ENCODE data around the gene LDLR.
"Not testable (repeated sequence)": the region's sequence is repeated elsewhere in the genome, so short reads cannot be mapped to it uniquely, and the experiment has no call there.

Gene LDLR

DNA sequence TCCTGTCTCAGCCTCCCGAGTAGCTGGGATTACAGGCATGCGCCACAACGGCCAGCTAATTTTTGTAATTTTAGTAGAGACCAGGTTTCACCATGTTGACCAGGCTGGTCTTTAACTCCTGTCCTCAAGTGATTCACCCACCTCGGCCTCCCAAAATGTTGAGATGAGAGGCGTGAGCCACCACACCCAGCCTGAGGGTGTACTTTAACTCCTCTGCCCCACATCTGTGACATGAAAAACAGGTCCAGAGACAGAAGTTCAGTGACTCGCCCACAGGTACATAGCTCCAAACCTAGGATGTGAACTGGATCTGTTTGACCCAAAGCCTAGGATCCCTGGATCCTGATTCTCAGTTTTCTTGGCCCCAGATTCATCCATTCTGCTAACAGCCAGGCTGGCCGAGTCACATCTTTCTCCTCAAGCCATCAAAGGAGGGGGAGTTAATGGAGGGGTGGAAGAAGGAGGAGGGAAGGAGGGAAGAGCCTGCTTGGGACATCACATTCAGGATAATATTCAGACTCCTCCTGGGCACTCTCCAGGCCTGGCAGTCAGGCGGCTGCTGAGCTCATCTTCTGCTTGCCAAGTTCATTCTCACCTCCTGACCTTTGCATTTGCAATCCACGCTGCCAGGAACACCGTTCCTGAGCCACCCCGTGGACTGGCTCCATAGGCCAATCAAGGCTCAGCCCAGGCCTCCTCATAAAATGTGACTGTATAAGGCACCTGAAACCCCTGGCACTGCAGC is 63.2 kb downstream of the LDLR start:
- peaks cover 50% of the 10 kb centered on the region for H3K36me3 ChIP-seq
- no peak overlapping the region; the same call in 1 of the 2 replicates for H3K9ac ChIP-seq

DNA sequence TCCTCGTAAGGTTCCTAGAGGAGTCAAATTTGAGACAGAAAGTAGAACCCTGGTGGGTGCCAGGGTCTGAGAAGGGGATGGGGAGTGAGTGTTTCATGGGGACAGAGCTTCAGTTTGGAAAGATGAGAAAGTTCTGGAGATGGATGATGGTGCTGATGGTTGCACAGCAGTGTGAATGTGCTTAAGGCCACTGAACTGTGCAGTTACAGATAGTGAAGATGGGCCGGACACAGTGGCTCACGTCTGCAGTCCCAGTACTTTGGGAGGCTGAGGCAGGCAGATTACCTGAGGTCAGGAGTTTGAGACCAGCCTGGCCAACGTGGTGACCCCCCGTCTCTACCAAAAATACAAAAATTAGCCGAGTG is 65.4 kb downstream of the LDLR start:
- Histone ChIP-seq H3K27ac (peak overlapping the region; percentile 89), H3K4me3 (peak overlapping the region; percentile 92), H3K4me1 (peaks cover 27% of the 10 kb centered on the region), H3K9me3 (no peaks in the 10 kb centered on the region), H3K27me3 (no peaks in the 10 kb centered on the region), H4K20me1 (no peaks in the 10 kb centered on the region), H3K36me3 (peaks cover 28% of the 10 kb centered on the region), H3K4me2 (peak overlapping the region; percentile 95), H3K9ac (peak overlapping the region; percentile 93)
- no peak for TF ChIP-seq Cebpa-rat (IDR thresholded peaks at IDR 0.05)

More for the DNA sequence above, 63.2 kb downstream of the LDLR start:
- H3K27me3 ChIP-seq, result no peaks in the 10 kb centered on the region
- H3K4me1 ChIP-seq, result peaks cover 31% of the 10 kb centered on the region
- no peak for TF ChIP-seq Cebpa-rat (IDR thresholded peaks at IDR 0.05)
- H3K4me2 ChIP-seq, result no peak overlapping the region
- no peaks in the 10 kb centered on the region for H3K9me3 ChIP-seq
- H4K20me1 ChIP-seq, result 0 out of 2 replicates have a peak, but pooled peaks cover 9% of the 10 kb centered on the region
- no peak overlapping the region for H3K4me3 ChIP-seq
- no peak overlapping the region for H3K27ac ChIP-seq

DNA sequence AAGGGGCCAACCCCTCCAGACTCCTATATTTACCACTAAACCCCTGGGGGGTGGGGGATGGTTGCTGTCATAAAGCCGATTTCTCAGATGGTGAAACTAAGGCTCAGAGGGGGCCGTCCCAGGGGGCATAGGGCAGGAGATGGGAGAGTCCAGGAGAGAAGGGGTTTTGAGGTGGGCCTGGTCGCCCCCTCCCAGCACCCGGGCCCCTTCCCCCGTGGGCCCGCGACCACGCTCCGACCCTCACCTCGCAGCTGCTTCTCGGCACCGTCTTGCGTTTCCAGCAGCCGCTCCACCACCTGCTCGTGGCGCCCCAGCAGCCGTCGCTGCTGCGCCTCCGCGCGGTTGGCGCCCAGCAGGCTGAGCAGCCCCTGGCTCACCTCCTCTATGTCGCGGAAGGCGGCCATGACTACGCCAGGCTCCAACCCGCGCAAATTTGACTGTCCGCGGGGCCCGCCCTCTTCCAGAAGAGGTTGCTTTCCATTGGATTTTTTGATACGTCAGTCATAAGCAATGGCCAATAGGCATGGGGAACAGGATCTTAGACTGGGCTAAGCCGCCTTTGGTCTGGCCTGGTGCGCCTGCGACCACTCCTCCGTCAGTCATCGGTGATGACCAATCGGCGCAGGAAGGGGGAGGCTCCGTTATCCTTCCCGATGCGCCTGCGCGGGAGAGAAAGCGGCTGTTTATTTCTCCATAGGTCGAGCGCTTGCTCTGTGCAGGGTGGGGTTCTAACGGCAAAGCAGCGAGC is 66.3 kb downstream of the LDLR start, which contains the start of gene SPC24:
Gene SPC24 (minus strand): TSS at position 410 of the 748 bp plus-strand sequence. CDS start 6 bp downstream, at position 404.
- peak within 1 kb of the TSS; percentile 89 for H3K27ac ChIP-seq
- H3K4me3 ChIP-seq, result peak within 1 kb of the TSS; percentile 92
- peak within 1 kb of the TSS; percentile 95 for H3K4me2 ChIP-seq

DNA sequence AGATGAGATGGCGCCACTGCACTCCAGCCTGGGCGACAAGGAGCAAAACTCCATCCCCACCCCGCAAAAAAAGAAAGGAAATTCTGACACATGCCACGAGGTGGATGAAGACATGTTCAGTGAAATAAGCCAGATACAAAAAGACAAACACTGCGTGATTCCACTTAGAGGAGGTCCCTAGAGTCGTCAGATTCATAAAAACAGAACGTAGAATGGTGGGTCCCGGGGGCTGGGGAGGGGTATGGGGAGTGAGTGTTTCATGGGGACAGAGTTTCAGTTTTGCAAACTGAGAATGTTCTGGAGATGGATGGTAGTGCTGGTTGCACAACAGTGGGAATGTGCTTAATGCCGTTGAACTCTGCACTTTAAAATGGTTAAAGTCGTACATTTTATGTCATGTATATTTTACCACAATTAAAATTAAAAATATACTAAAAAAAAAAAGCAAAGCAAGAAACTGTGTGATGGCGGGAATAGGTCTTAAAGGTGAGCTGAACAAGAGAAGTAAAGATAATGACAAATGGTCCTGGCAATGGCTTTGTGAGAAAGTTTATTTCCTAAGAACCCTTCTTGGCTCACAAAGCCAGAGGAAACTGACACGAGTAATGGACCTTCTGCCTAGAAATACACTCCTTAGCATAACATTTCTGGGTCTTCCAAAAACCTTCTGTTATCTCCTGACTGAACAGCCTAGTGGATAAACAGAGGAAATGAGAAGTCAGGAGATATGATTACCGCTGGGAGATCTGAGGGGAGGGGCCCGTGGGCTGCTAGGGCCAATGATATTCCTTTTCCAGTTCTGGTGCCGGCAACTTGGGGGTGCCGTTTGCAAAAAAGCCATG is 70.6 kb downstream of the LDLR start:
- no peaks in the 10 kb centered on the region for H3K27me3 ChIP-seq
- no peak overlapping the region for H3K27ac ChIP-seq
- H3K4me2 ChIP-seq, result no peak overlapping the region
- H4K20me1 ChIP-seq, result no peaks in the 10 kb centered on the region
- H3K4me3 ChIP-seq, result no peak overlapping the region
- TF ChIP-seq Cebpa-rat (IDR thresholded peaks at IDR 0.05), result no peak
- H3K9me3 ChIP-seq, result peaks cover 10% of the 10 kb centered on the region
- H3K36me3 ChIP-seq, result no peaks in the 10 kb centered on the region
- no peak overlapping the region for H3K9ac ChIP-seq
- H3K4me1 ChIP-seq, result peaks cover 11% of the 10 kb centered on the region

More for the DNA sequence above, 66.3 kb downstream of the LDLR start, which contains the start of gene SPC24:
- Histone ChIP-seq H3K9me3 (peaks cover 4% of the 10 kb centered on the region), H3K9ac (peak within 1 kb of the TSS; percentile 93), H3K36me3 (peaks cover 19% of the 10 kb centered on the region), H3K27me3 (no peaks in the 10 kb centered on the region), H3K4me1 (peaks cover 27% of the 10 kb centered on the region), H4K20me1 (no peaks in the 10 kb centered on the region)
- no peak for TF ChIP-seq Cebpa-rat (IDR thresholded peaks at IDR 0.05)

DNA sequence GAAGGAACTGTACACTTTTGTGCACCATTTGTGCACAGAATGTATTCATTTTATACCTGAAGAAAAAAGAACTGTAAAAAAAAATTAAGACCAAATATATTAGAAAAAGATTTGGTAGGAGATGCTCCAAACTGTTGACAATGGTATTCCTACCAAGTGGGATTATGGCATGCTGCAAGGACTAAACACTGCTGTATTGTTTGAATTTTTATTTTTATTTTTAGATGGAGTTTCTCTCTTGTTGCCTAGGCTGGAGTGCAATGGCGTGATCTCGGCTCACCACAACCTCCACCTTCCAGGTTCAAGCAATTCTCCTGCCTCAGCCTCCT is 71.1 kb downstream of the LDLR start:
- not testable (repeated sequence) for H3K27ac ChIP-seq, H3K4me1 ChIP-seq

DNA sequence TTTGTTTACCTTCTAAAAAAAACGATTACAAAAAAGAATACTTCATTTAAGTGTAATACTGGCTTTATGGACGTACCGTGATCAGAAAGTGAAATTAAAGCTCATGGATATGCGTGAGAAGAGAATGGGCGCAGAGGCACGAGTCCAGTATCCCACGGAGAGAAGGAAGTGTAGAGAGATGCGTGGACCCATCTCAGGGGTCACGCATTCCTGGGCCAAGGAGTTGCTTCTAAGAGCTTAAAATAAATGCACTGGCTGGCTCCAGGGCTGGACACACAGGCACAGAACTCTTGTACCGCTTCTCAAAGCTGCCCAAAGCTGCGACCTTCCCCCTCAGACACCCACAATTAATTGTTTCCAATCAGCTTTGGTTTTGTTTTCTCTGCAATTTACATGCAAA is 75.0 kb downstream of the LDLR start:
- Histone ChIP-seq H3K4me3 (no peak overlapping the region), H4K20me1 (no peaks in the 10 kb centered on the region), H3K4me1 (no peaks in the 10 kb centered on the region), H3K27ac (no peak overlapping the region), H3K9me3 (peaks cover 10% of the 10 kb centered on the region), H3K27me3 (no peaks in the 10 kb centered on the region), H3K9ac (no peak overlapping the region), H3K36me3 (peaks cover 38% of the 10 kb centered on the region), H3K4me2 (no peak overlapping the region)
- TF ChIP-seq Cebpa-rat (IDR thresholded peaks at IDR 0.05), result no peak

More for the DNA sequence above, 71.1 kb downstream of the LDLR start:
- H3K27me3 ChIP-seq, H3K4me2 ChIP-seq, H3K4me3 ChIP-seq, H3K36me3 ChIP-seq, H4K20me1 ChIP-seq, H3K9ac ChIP-seq: not testable (repeated sequence)
- H3K9me3 ChIP-seq, result peaks cover 10% of the 10 kb centered on the region

DNA sequence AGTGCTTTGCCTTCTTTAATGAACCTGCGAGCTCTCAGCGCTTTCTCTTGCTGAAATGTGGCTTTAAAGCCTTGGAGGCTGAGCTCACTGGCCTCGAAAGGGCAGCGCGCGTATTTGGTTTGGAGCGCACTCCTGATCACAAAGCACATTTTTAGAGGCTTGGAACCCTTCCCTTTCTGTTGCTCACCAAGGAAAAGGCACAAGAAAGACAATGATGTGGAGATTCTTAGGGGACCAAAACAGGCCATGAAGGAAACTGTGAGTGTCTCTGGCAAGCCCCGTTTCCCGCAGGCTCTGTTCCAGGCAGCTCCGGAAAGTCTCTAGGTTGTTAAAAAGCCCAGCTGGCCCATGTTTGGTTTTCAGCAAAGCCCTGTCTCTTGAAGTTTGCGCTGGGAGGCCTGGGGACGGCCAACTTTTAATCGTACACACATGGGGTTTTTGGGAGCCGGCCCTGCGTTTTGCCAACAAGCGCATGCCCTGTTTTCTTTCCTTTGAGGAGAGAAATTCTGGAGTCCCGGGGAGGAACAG is 75.7 kb downstream of the LDLR start:
- H3K27ac ChIP-seq, result no peak overlapping the region
- H3K9ac ChIP-seq, result no peak overlapping the region
- no peaks in the 10 kb centered on the region for H3K4me1 ChIP-seq
- H3K4me3 ChIP-seq, result no peak overlapping the region
- H3K9me3 ChIP-seq, result peaks cover 10% of the 10 kb centered on the region
- H3K27me3 ChIP-seq, result no peaks in the 10 kb centered on the region
- H4K20me1 ChIP-seq, result no peaks in the 10 kb centered on the region
- no peak overlapping the region for H3K4me2 ChIP-seq
- no peak for TF ChIP-seq Cebpa-rat (IDR thresholded peaks at IDR 0.05)
- peaks cover 44% of the 10 kb centered on the region for H3K36me3 ChIP-seq

DNA sequence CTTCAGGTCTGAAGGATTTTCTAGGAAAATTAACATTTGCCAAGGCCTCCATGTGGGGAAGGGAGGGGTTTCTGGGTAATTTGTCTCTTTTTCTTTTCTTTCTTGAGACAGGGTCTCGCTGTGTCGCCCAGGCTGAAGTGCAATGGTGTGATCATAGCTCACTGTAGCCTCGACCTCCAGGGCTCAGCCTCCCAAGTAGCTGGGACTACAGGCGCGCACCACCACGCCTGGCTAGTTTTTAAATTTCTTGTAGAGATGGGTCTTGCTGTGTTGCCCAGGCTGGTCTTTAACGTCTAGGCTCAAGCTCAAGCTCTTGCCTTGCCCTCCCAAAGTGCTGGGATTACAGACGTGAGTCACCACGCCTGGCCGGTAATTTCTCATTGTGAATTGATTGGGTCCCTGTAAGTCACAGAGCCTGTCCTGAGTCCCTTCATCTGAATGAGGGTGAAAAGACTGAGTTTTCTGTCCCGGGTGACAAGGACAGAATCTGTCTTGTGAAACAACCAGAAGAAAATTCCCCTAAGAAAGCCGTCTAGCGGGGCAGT is 76.3 kb downstream of the LDLR start:
- Histone ChIP-seq H3K4me2 (no peak overlapping the region), H3K4me1 (no peaks in the 10 kb centered on the region), H3K9ac (no peak overlapping the region), H3K27ac (no peak overlapping the region), H3K4me3 (no peak overlapping the region), H3K36me3 (peaks cover 50% of the 10 kb centered on the region), H3K9me3 (peaks cover 6% of the 10 kb centered on the region), H3K27me3 (no peaks in the 10 kb centered on the region), H4K20me1 (no peaks in the 10 kb centered on the region)
- no peak for TF ChIP-seq Cebpa-rat (IDR thresholded peaks at IDR 0.05)

Data from BLaER1 (cell line).